H9 (cell line): Measurements from ENCODE around the gene NPPC. TPM values are rescaled to one million over a fixed set of nuclear protein-coding genes. Genes with fewer than 3 reads are reported as not detected.

ENCODE experiments used
- DNase-seq: peaks from one replicate; pipeline ENCODE4 v3.0.0-alpha.2; 2017
- H2AFZ ChIP-seq: one replicate; pipeline ENCODE4 v1.6.1; 2013; ENCODE audit warnings: mild to moderate bottlenecking, low read length, control low read depth, moderate library complexity
- H2AK5ac ChIP-seq: 2 replicates; pipeline ENCODE4 v1.6.1; 2013; ENCODE audit warnings: low read length, control low read depth, mixed read lengths; ENCODE audit not compliant: insufficient read length
- H2BK120ac ChIP-seq: one replicate; pipeline ENCODE4 v1.6.1; 2013; ENCODE audit warnings: low read depth, mild to moderate bottlenecking, low read length, control low read depth, inconsistent platforms; ENCODE audit not compliant: poor library complexity, severe bottlenecking
- H2BK12ac ChIP-seq: 2 replicates; pipeline ENCODE4 v1.6.1; 2013; ENCODE audit warnings: low read length, control low read depth, mixed read lengths, low read depth; ENCODE audit not compliant: insufficient read length
- H2BK15ac ChIP-seq: 2 replicates; pipeline ENCODE4 v1.6.1; 2013; ENCODE audit warnings: low read depth, low read length, control low read depth
- H2BK20ac ChIP-seq: one replicate; pipeline ENCODE4 v1.6.1; 2013; ENCODE audit warnings: low read depth, mild to moderate bottlenecking, low read length, control low read depth, inconsistent platforms; ENCODE audit not compliant: poor library complexity, severe bottlenecking
- H2BK5ac ChIP-seq: 2 replicates; pipeline ENCODE4 v1.6.1; 2013; ENCODE audit warnings: low read length, control low read depth, mixed read lengths; ENCODE audit not compliant: insufficient read length
- H3K14ac ChIP-seq: 2 replicates; pipeline ENCODE4 v1.6.1; 2013; ENCODE audit warnings: low read length, control low read depth; ENCODE audit not compliant: insufficient read depth
- H3K18ac ChIP-seq: 2 replicates; pipeline ENCODE4 v1.6.1; 2013; ENCODE audit warnings: low read depth, mild to moderate bottlenecking, mixed read lengths, low read length, control low read depth; ENCODE audit not compliant: insufficient read length
- H3K23ac ChIP-seq: 2 replicates; pipeline ENCODE4 v1.6.1; 2013; ENCODE audit warnings: low read length, control low read depth, mixed read lengths, low read depth; ENCODE audit not compliant: insufficient read length
- H3K23me2 ChIP-seq: 2 replicates; pipeline ENCODE4 v1.6.1; 2013; ENCODE audit warnings: low read depth, mild to moderate bottlenecking, mixed read lengths, low read length, control low read depth; ENCODE audit not compliant: insufficient read length, poor library complexity, severe bottlenecking
- H3K27ac ChIP-seq: 2 replicates; pipeline ENCODE4 v1.5.1; 2013; ENCODE audit warnings: low read length, control low read depth, mixed read lengths, low read depth; ENCODE audit not compliant: insufficient read length
- H3K27me3 ChIP-seq: 2 replicates; pipeline ENCODE4 v1.6.1; 2013; ENCODE audit warnings: low read length, control low read depth, inconsistent platforms; ENCODE audit not compliant: insufficient read depth
- H3K4ac ChIP-seq: 2 replicates; pipeline ENCODE4 v1.6.1; 2013; ENCODE audit warnings: low read depth, mild to moderate bottlenecking, control low read depth, inconsistent platforms, low read length, moderate library complexity
- H3K4me1 ChIP-seq: 2 replicates; pipeline ENCODE4 v1.6.1; 2013; ENCODE audit warnings: low read length, control low read depth, inconsistent platforms; ENCODE audit not compliant: insufficient read depth
- H3K4me2 ChIP-seq: 2 replicates; pipeline ENCODE4 v1.6.1; 2013; ENCODE audit warnings: low read length, control low read depth, mixed read lengths; ENCODE audit not compliant: insufficient read length, insufficient read depth
- H3K56ac ChIP-seq: 2 replicates; pipeline ENCODE4 v1.6.1; 2013; ENCODE audit warnings: low read depth, mild to moderate bottlenecking, mixed read lengths, low read length, control low read depth; ENCODE audit not compliant: insufficient read length
- H3K79me1 ChIP-seq: 2 replicates; pipeline ENCODE4 v1.6.1; 2013; ENCODE audit warnings: low read depth, mild to moderate bottlenecking, moderate library complexity, low read length, control low read depth, inconsistent platforms; ENCODE audit not compliant: insufficient read depth, poor library complexity, severe bottlenecking
- H3K79me2 ChIP-seq: 2 replicates; pipeline ENCODE4 v1.6.1; 2013; ENCODE audit warnings: low read length, control low read depth, inconsistent platforms; ENCODE audit not compliant: insufficient read depth
- H3K9ac ChIP-seq: 2 replicates; pipeline ENCODE4 v1.6.1; 2013; ENCODE audit warnings: low read length, control low read depth, mixed read lengths; ENCODE audit not compliant: insufficient read length; ENCODE audit errors: extremely low read depth
- H3K9me3 ChIP-seq: one replicate; pipeline ENCODE4 v1.6.1; 2013; ENCODE audit warnings: low read depth, low read length, inconsistent platforms; ENCODE audit not compliant: control insufficient read depth
- H3T11ph ChIP-seq: one replicate; pipeline ENCODE4 v1.6.1; 2013; ENCODE audit warnings: mild to moderate bottlenecking, low read length, control low read depth, inconsistent platforms
- H4K20me1 ChIP-seq: one replicate; pipeline ENCODE4 v1.6.1; 2013; ENCODE audit not compliant: control insufficient read depth, insufficient read length, insufficient read depth
- H4K5ac ChIP-seq: 2 replicates; pipeline ENCODE4 v1.6.1; 2013; ENCODE audit warnings: low read depth, mild to moderate bottlenecking, mixed read lengths, low read length, control low read depth; ENCODE audit not compliant: insufficient read length
- H4K8ac ChIP-seq: replicated peaks from 2 replicates; pipeline ENCODE4 v1.6.1; 2013; ENCODE audit warnings: low read length, control low read depth, mixed read lengths, low read depth; ENCODE audit not compliant: insufficient read length
- H4K91ac ChIP-seq: 2 replicates; pipeline ENCODE4 v1.6.1; 2013; ENCODE audit warnings: low read depth, mild to moderate bottlenecking, moderate library complexity, mixed read lengths, low read length, control low read depth; ENCODE audit not compliant: insufficient read length
- H3K27ac Mint-ChIP-seq, 3 experiments: 2 replicates in 2 of 3; 3 replicates in 1 of 3; pipeline ENCODE4 v1.8.0; 2020 to 2021; ENCODE audit warnings: mixed read lengths in 3 of 3, mild to moderate bottlenecking in 1 of 3, moderate library complexity in 1 of 3
- H3K27me3 Mint-ChIP-seq: 2 replicates; pipeline ENCODE4 v1.8.0; 2021; ENCODE audit warnings: low read depth, mild to moderate bottlenecking, moderate library complexity, mixed read lengths
- H3K36me3 Mint-ChIP-seq, 3 experiments: 2 replicates in 2 of 3; 3 replicates in 1 of 3; pipeline ENCODE4 v1.8.0; 2020 to 2021; ENCODE audit warnings: low read depth in 3 of 3, mixed read lengths in 3 of 3; ENCODE audit not compliant: insufficient read depth in 1 of 3
- H3K4me1 Mint-ChIP-seq, 2 experiments: 2 replicates each; pipeline ENCODE4 v1.8.0; 2020; ENCODE audit warnings: mixed read lengths in 2 of 2
- H3K4me3 Mint-ChIP-seq, 2 experiments: 2 replicates in 1 of 2; 3 replicates in 1 of 2; pipeline ENCODE4 v1.8.0; 2020 to 2021; ENCODE audit warnings: mild to moderate bottlenecking in 2 of 2, mixed read lengths in 2 of 2, moderate library complexity in 1 of 2
- H3K9me3 Mint-ChIP-seq, 2 experiments: 2 replicates in 1 of 2; 3 replicates in 1 of 2; pipeline ENCODE4 v1.8.0; 2020; ENCODE audit warnings: mild to moderate bottlenecking in 2 of 2, mixed read lengths in 2 of 2, moderate library complexity in 1 of 2
- WGBS: extraction: QIAGEN DNeasy Blood & Tissue Kit; methylation state at CpG from one replicate; pipeline ENCODE4 v1.1.7; 2013; ENCODE audit warnings: missing lambda C conversion rate, low lambda C conversion rate, mixed read lengths; ENCODE audit not compliant: insufficient read length; ENCODE audit errors: extremely low coverage; 5-methylcytosine and 5-hydroxymethylcytosine counted together
- total RNA-seq: library from RNA; stranded (reverse); gene quantifications from 2 replicates; pipeline ENCODE4 v1.2.1, GENCODE V29; 2021
- TF ChIP-seq, protein P1 (sequence below): fragments of 200-600 bp; sonication (generic); conservative IDR thresholded peaks from 3 replicates; pipeline ENCODE4 v1.8.0; 2021; ENCODE audit warnings: antibody characterized with exemption, mild to moderate bottlenecking

The NPPC gene
- total RNA-seq, 1 experiment from 2014 or later = 1.1 TPM

DNA sequence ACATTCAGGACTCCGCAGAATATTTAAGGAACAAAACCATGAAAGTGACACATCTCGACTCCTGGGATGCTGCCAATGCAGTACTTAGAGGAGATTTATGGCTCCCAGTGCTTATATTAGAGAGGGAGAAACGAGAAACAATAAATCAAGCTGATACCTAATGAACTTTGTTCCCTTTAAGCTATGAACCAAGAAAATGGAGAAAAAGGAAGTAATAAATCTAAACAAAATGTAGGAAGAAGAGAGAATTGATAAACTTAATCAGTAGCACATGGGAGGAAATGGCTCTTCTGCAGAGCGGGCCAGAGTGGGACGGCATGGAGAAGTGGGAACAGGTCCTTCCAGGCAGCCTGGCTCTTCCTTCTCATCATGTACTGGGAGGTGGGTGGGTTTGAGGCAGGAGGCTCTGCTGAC, 42.7 kb downstream of the NPPC start:
- no peaks in the 10 kb centered on the region for H3K27me3 ChIP-seq
- no CpG with 5 or more reads among the region's 5 CpGs for WGBS
- no peak overlapping the region; a peak in 1 of 7 replicates for H3K27ac Mint-ChIP-seq

More for the DNA sequence above, 42.7 kb downstream of the NPPC start:
- Mint-ChIP-seq H3K27me3 (peaks cover 13% of the 10 kb centered on the region), H3K4me3 (no peak overlapping the region), H3K9me3 (peaks cover 7 to 9% of the 10 kb centered on the region in 2 experiments; a peak in 3 of 5 replicates), H3K36me3 (no peaks in the 10 kb centered on the region; a peak in 1 of 7 replicates), H3K4me1 (peaks cover 8% of the 10 kb centered on the region in 2 experiments)
- no peak overlapping the region for H2BK20ac ChIP-seq
- no peak overlapping the region for H2BK5ac ChIP-seq
- no peaks in the 10 kb centered on the region for H3K4me1 ChIP-seq
- H3K4me2 ChIP-seq = no peak overlapping the region
- H3K79me1 ChIP-seq = no peaks in the 10 kb centered on the region
- no peak overlapping the region for H2AK5ac ChIP-seq
- no peak overlapping the region for H3K27ac ChIP-seq
- no peak overlapping the region for H4K8ac ChIP-seq
- H2BK12ac ChIP-seq = no peak overlapping the region
- no peaks in the 10 kb centered on the region for H3K79me2 ChIP-seq
- H3K9ac ChIP-seq = no peak overlapping the region
- DNase-seq = no peak
- no peak overlapping the region for H4K91ac ChIP-seq
- H2AFZ ChIP-seq = no peak overlapping the region
- no peak overlapping the region for H3T11ph ChIP-seq
- no peak overlapping the region for H2BK15ac ChIP-seq
- no peak overlapping the region for H4K5ac ChIP-seq
- H2BK120ac ChIP-seq = no peak overlapping the region
- no peak overlapping the region for H3K56ac ChIP-seq
- H3K18ac ChIP-seq = no peak overlapping the region
- no peak overlapping the region for H3K14ac ChIP-seq
- H3K23me2 ChIP-seq = no peaks in the 10 kb centered on the region
- H3K23ac ChIP-seq = no peak overlapping the region
- H3K9me3 ChIP-seq = no peaks in the 10 kb centered on the region
- no peak overlapping the region for H3K4ac ChIP-seq
- H4K20me1 ChIP-seq = no peaks in the 10 kb centered on the region
- TF ChIP-seq, protein P1, sequence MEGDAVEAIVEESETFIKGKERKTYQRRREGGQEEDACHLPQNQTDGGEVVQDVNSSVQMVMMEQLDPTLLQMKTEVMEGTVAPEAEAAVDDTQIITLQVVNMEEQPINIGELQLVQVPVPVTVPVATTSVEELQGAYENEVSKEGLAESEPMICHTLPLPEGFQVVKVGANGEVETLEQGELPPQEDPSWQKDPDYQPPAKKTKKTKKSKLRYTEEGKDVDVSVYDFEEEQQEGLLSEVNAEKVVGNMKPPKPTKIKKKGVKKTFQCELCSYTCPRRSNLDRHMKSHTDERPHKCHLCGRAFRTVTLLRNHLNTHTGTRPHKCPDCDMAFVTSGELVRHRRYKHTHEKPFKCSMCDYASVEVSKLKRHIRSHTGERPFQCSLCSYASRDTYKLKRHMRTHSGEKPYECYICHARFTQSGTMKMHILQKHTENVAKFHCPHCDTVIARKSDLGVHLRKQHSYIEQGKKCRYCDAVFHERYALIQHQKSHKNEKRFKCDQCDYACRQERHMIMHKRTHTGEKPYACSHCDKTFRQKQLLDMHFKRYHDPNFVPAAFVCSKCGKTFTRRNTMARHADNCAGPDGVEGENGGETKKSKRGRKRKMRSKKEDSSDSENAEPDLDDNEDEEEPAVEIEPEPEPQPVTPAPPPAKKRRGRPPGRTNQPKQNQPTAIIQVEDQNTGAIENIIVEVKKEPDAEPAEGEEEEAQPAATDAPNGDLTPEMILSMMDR = no peak
